HG02840 (cell line): ENCODE measurements around the gene SUGP2.
"Not testable (repeated sequence)": the region's sequence is repeated elsewhere in the genome, so short reads cannot be mapped to it uniquely, and the experiment has no call there.

Source experiments
- ATAC-seq: cut with Tn5 transposase; IDR thresholded peaks from one replicate; pipeline ENCODE4 v1.9.1; 2021; ENCODE audit warnings: mild to moderate bottlenecking, moderate library complexity, moderate number of reproducible peaks; ENCODE audit not compliant: unreplicated experiment, low FRiP score

Gene SUGP2

GRCh38 chr19:19034204-19034624, 897 bp upstream of the SUGP2 start:
- ATAC-seq: no peak

GRCh38 chr19:19033176-19033425, 216 bp downstream of the SUGP2 start:
- ATAC-seq: no peak

GRCh38 chr19:19032420-19033175, 719 bp downstream of the SUGP2 start:
- ATAC-seq: peak; percentile 4

- ATAC-seq: no peak
Observed at GRCh38 chr19:19031891-19032290, 1.4 kb downstream of the SUGP2 start.

- no peak for ATAC-seq
Observed at GRCh38 chr19:19028526-19028925, 4.8 kb downstream of the SUGP2 start.

- no peak for ATAC-seq
Observed at GRCh38 chr19:19027228-19027627, 6.1 kb downstream of the SUGP2 start.

- ATAC-seq: no peak
Observed at GRCh38 chr19:19026299-19026971, 6.9 kb downstream of the SUGP2 start.

- ATAC-seq: no peak
Observed at GRCh38 chr19:19025861-19026260, 7.5 kb downstream of the SUGP2 start.

GRCh38 chr19:19023376-19023775, 9.9 kb downstream of the SUGP2 start:
- not testable (repeated sequence) for ATAC-seq

- no peak for ATAC-seq
Observed at GRCh38 chr19:19022380-19022961, 10.8 kb downstream of the SUGP2 start.

GRCh38 chr19:19021115-19021514, 12.2 kb downstream of the SUGP2 start:
- ATAC-seq: no peak

GRCh38 chr19:19010551-19010950, 22.8 kb downstream of the SUGP2 start:
- no peak for ATAC-seq

- ATAC-seq: no peak
Observed at GRCh38 chr19:19009951-19010350, 23.4 kb downstream of the SUGP2 start.

GRCh38 chr19:19006213-19006612, 27.1 kb downstream of the SUGP2 start:
- ATAC-seq: no peak

- no peak for ATAC-seq
Observed at GRCh38 chr19:19004144-19004543, 29.2 kb downstream of the SUGP2 start.

GRCh38 chr19:18999896-19000620, 33.3 kb downstream of the SUGP2 start:
- no peak for ATAC-seq

- ATAC-seq: no peak
Observed at GRCh38 chr19:18999016-18999758, 34.1 kb downstream of the SUGP2 start.

- no peak for ATAC-seq
Observed at GRCh38 chr19:18998276-18998675, 35.0 kb downstream of the SUGP2 start.

GRCh38 chr19:18996796-18997394, 36.4 kb downstream of the SUGP2 start:
- ATAC-seq: no peak

- no peak for ATAC-seq
Observed at GRCh38 chr19:18996351-18996750, 37.0 kb downstream of the SUGP2 start.
